DMS79 treated with DMSO at 0.1 percent for 48 hours (cell line): ENCODE results near the gene UFSP1.

Experiments
- DNase-seq: peaks from one replicate; lab custom pipeline; 2025; lab: John Stamatoyannopoulos, UW

The UFSP1 gene

GRCh38 chr7:100882201-100882600 lies 7.3 kb downstream of the UFSP1 start:
- no peak for DNase-seq

GRCh38 chr7:100881136-100881535 lies 8.4 kb downstream of the UFSP1 start:
- DNase-seq: no peak

GRCh38 chr7:100880645-100881044 lies 8.9 kb downstream of the UFSP1 start:
- DNase-seq: no peak

GRCh38 chr7:100879685-100880261 lies 9.7 kb downstream of the UFSP1 start:
- DNase-seq: no peak

GRCh38 chr7:100878685-100879084 lies 10.8 kb downstream of the UFSP1 start:
- no peak for DNase-seq

- no peak for DNase-seq
Observed at GRCh38 chr7:100878013-100878412, 11.5 kb downstream of the UFSP1 start.

- DNase-seq: no peak
Observed at GRCh38 chr7:100875356-100875751, 14.2 kb downstream of the UFSP1 start.

- peak; percentile 97 for DNase-seq
Observed at GRCh38 chr7:100874577-100875355, 14.7 kb downstream of the UFSP1 start, which contains the start of gene SRRT. Gene SRRT, plus strand, starts transcription at chr7:100875103. Its CDS starts 488 bp downstream, at chr7:100875591.

- DNase-seq: no peak
Observed at GRCh38 chr7:100874300-100874576, 15.3 kb downstream of the UFSP1 start.

GRCh38 chr7:100873599-100874299 lies 15.8 kb downstream of the UFSP1 start:
- DNase-seq: no peak

- DNase-seq: peak; percentile 58
Observed at GRCh38 chr7:100867776-100868485, 21.6 kb downstream of the UFSP1 start.

GRCh38 chr7:100867040-100867775 lies 22.3 kb downstream of the UFSP1 start, which contains the start of gene TRIP6:
Gene TRIP6, plus strand, starts transcription at chr7:100867387. Its CDS starts 111 bp downstream, at chr7:100867498.
- peak; percentile 51 for DNase-seq

- no peak for DNase-seq
Observed at GRCh38 chr7:100866729-100867039, 22.8 kb downstream of the UFSP1 start.

- no peak for DNase-seq
Observed at GRCh38 chr7:100865938-100866728, 23.4 kb downstream of the UFSP1 start.

GRCh38 chr7:100865372-100865911 lies 24.1 kb downstream of the UFSP1 start:
- DNase-seq: no peak

- DNase-seq: no peak
Observed at GRCh38 chr7:100864263-100864845, 25.2 kb downstream of the UFSP1 start.

- DNase-seq: no peak
Observed at GRCh38 chr7:100863406-100863950, 26.0 kb downstream of the UFSP1 start.

- DNase-seq: no peak
Observed at GRCh38 chr7:100861616-100861985, 27.9 kb downstream of the UFSP1 start.

- no peak for DNase-seq
Observed at GRCh38 chr7:100860702-100861615, 28.6 kb downstream of the UFSP1 start.
